Hair follicle dermal papilla cell (primary cell): ENCODE measurements around the gene HTR3D. TPM values are rescaled to one million over a fixed set of nuclear protein-coding genes. Genes with fewer than 3 reads are reported as not detected.

Experiments used
- small RNA-seq: library from RNA; depleted of rRNA; stranded (forward); fragments of <200 nt; gene quantifications from one replicate; pipeline ENCODE3, GENCODE V24; 2012
- total RNA-seq: library from RNA; depleted of rRNA; stranded (reverse); fragments of >200 nt; gene quantifications from 2 replicates; pipeline ENCODE4 v1.2.3, GENCODE V29; 2012

HTR3D gene
- not detected in 2 replicates for total RNA-seq

GRCh38 chr3:184031187-184031792 is at the start of gene HTR3D:
Gene HTR3D, plus strand, starts transcription at chr3:184031742. Its CDS starts 0 bp downstream, at chr3:184031742.

GRCh38 chr3:184017672-184018423 is 13.7 kb upstream of the HTR3D start, which contains the start of gene ABCC5:
Gene ABCC5, minus strand, starts transcription at chr3:184017884. Its CDS starts 3,492 bp downstream, at chr3:184014392.

GRCh38 chr3:184052767-184053166 is 21.2 kb downstream of the HTR3D start, which contains the start of gene HTR3C:
Gene HTR3C, plus strand, starts transcription at chr3:184053047. Its CDS starts 34 bp downstream, at chr3:184053081.

Small RNA genes lying within 50 kb of the gene (small RNA-seq; reads per million reads assigned to genes)
- gene RF00019, result not detected

Other genes starting within 250 kb of the HTR3D start
- 2.1 and 2.8 TPM in 2 replicates for gene MAP6D1, start 206.2 kb upstream of the HTR3D start, total RNA-seq
- gene PARL, start 146.9 kb upstream of the HTR3D start, total RNA-seq, result 24.2 and 24.4 TPM in 2 replicates
- gene ABCC5, start 13.9 kb upstream of the HTR3D start, total RNA-seq, result 13.0 and 20.6 TPM in 2 replicates
- gene HTR3C, start 21.3 kb downstream of the HTR3D start, total RNA-seq, result not detected in 2 replicates
- gene HTR3E, start 65.3 kb downstream of the HTR3D start, total RNA-seq, result not detected in 2 replicates
- gene EIF2B5, start 103.6 kb downstream of the HTR3D start, total RNA-seq, result 27.7 and 34.7 TPM in 2 replicates
- gene DVL3, start 123.6 kb downstream of the HTR3D start, total RNA-seq, result 38.9 and 48.4 TPM in 2 replicates
- 352 and 438 TPM in 2 replicates for gene AP2M1, start 143.1 kb downstream of the HTR3D start, total RNA-seq
- gene ABCF3, start 154.5 kb downstream of the HTR3D start, total RNA-seq, result 43.1 and 51.6 TPM in 2 replicates
- not detected in 2 replicates for gene VWA5B2, start 197.8 kb downstream of the HTR3D start, total RNA-seq
- 25.5 and 28.2 TPM in 2 replicates for gene ALG3, start 217.2 kb downstream of the HTR3D start, total RNA-seq
- gene EEF1AKMT4, start 217.9 kb downstream of the HTR3D start, total RNA-seq, result 4.7 TPM in 2 replicates
- 0.16 TPM in 1 of 2 replicates, not detected in the other for gene CAMK2N2, start 229.8 kb downstream of the HTR3D start, total RNA-seq
- not detected in 2 replicates for gene ECE2, start 244.3 kb downstream of the HTR3D start, total RNA-seq